ENCODE measurements around the gene ENDOV.

Gene ENDOV

DNA sequence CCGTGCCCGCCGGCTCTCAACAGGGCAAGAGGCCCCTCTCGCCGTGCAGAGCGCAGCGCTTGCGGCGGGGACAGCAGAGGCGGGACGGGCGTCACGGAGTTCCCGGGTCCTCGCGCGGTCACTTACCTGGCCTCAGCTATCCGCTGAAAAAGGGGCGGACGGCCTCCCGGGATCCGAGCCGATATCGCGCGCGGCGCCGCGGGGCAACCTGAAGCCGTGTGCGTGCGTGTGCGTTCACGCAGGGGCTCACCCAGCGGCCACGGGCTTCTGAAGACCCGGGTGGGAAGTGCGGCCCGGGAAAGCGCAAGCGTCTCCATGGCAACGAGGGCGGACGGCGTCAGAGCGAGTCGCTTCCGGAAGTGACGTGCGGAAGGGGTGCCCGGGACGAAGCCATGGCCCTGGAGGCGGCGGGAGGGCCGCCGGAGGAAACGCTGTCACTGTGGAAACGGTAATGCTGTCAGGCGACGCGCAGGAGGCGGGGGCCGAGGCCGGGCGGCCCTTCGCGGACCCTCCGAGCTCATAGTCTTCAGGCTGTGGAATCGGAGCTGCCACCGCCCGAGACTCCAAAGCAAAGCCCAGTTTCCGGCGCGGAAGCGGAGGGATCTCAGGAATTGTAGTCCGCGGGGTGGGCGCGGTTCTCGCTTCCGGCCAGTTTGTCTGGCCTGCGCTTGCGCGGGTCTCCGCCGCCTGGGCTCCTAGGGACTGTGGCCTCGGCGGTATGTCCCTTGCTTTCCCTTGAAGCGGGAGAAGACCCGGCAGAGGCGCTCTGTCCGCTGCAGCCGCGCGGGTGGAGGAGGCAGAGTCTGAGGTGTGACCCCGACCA lies at the start of gene ENDOV:
ENDOV (plus strand) TSS at position 365 of the 823 bp plus-strand sequence; CDS start at position 393, 28 bp downstream.
- peak; percentile 68 for DNase-seq (ENCODE audit: low read depth, low spot score)

DNA sequence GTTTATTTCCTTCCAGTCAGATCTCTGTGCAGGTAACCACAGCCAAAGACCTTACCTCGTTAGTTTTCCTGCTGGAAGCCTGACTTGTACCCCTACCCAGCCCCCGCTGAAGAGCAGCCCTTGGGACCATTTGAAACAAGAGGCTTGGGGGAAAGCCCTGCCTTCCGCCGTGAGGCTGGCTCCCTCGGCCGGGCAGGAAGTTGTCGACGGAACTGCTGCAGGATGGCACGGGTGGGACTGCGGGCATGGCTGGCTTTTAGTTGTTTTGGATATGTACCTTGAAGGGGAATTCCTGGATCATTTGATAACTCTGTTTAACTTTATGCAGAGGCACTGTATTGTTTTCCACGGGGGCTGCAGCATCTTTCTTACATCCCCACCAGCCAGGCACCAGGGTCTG lies 49.0 kb upstream of the ENDOV start:
- DNase-seq (ENCODE audit: low read depth, low spot score): no peak

DNA sequence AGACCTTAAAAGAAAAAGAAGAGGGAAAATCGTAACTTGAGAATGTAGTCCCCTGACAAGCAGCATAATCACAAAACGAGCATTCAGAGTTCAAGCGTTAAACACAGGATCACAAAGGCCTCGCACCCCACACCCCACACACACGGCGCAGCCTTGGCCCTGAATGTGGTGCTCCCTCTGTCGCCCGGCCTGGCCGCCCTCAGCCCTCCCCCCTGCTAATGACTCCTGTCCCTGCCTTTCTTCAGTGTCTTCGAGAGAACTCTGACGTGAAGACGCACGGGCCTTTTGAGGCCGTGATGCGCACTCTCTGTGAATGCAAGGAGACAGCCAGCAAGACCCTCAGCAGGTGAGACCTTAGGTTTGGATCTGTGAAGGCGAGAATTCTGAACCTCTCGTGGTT lies 47.5 kb upstream of the ENDOV start:
- DNase-seq (ENCODE audit: low read depth, low spot score): no peak

DNA sequence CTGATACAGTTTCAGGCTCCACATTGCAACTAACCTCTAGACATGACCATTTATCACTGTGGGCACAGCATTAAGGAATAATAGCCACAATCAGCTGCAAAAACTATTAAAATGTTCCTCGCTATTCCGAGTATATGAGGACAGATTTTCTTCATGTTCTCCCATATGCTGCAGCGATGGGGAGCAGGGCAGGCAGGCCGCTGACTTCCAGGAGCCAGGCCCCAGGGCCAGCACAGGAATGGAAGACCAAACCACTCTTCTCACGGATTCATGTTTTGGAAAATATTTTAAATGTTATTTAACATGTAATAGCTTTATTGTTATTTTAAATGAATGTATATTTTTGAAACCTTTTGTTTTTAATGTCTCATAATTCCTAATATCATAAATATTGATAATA lies 43.8 kb upstream of the ENDOV start:
- DNase-seq (ENCODE audit: low read depth, low spot score): no peak

DNA sequence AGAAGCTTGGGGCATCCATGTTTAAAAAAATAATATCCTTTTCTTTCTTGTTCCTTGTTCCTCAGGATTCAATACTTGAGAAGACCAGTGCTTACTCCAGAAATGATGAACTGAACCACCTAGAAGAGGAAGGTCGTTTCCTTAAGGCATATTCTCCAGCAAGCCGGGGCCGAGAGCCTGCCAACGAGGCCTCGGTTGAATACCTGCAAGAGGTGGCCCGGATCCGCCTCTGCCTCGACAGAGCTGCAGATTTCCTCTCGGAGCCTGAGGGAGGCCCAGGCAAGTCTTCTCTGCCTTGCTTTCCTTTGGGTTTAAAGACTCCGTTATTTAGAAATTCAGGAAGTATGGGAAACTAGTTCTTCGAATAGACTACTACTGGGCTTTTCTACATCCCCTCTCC lies 42.5 kb upstream of the ENDOV start:
- DNase-seq (ENCODE audit: low read depth, low spot score): no peak

DNA sequence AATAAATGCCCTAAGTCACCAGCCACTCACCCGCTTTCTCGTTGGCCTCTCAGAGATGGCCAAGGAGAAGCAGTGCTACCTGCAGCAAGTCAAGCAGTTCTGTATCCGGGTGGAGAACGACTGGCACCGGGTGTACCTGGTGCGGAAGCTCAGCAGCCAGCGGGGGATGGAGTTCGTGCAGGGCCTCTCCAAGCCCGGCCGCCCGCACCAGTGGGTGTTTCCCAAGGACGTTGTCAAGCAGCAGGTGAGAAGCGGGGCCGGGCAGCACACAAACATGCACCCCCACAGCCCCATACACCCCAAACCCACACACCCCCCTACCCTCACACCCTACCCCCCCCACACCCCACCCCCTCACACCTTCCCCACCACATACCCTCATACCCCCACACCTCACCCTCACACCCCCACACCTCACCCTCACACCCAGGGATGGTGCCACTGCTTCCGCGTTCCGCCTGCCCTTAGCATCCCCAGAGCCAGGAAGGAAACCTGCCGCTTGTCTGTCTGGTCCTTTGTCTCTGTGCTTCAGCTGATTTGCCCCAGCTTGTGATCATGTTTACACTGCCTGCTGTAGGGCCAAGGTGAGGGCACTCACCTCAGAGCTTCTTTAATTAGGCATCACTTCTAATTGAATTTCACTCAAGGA lies 41.9 kb upstream of the ENDOV start:
- no peak for DNase-seq (ENCODE audit: low read depth, low spot score)

DNA sequence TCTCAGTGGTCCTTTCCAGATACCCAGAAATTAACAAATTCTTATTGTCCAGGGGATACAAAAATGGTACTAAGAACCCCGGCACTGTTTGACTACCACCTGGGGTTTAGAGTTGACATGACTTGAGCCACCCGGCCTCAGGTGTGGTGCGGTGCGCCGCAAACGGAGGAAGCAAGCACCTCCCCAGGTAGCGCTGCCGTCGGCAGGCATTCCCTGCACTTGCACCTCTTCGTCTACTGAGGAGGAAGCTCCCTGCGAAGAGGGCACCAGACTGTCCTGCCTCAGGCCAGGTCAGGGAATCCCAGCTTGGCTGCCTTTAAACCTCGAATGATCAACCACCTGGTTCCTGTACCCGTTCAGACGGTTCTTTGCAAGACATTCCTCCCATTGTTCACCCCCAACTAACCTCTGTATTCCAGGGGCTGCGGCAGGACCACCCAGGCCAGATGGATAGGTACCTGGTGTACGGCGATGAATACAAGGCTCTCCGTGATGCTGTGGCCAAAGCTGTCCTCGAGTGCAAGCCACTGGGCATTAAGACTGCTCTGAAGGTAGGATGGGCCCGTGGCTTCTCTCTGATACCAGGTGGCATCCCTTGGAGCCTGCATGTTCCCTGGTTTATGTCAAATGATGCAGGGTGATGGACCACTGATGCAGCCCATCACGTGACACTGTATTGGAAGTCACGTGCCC lies 40.8 kb upstream of the ENDOV start:
- DNase-seq (ENCODE audit: low read depth, low spot score): no peak

DNA sequence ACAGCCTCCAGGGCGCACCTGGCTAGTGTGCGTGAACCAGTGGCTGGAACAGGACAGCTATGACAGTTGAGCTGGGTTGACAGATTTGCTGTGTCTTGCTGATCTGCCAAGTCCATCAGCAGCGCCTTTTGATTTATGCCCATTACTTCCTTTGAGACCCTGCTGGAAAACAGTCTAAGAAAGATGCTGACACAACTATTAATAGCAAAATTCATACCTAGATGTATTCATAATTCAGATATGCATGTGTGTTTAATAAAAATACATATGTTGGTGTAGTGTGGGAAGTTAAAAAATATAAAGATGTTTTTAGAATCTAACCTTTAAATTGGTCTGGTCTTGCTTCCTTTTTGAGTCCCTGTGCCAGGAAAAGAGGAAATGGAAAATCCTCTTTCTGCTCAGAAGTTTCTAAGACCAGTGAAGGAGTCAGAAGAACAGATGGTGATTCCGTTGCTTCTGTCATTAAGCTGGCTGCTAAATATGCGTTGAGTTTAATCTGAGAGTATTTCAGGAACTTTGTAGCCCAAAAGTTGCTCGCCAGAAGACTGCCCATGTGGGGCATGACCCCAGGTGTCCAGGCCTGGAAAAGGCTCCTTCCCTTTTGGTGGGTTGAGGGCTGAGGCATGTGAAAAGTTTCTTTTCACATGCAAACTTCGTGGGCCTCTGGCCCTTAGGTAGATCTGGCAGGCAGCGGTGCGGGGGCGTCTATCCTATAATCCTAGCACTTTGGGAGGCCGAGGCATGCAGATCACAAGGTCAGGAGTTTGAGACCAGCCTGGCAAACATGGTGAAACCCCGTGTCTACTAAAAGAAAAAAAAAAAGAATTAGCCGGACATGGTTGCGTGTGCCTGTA lies 40.0 kb upstream of the ENDOV start:
- no peak for DNase-seq (ENCODE audit: low read depth, low spot score)

DNA sequence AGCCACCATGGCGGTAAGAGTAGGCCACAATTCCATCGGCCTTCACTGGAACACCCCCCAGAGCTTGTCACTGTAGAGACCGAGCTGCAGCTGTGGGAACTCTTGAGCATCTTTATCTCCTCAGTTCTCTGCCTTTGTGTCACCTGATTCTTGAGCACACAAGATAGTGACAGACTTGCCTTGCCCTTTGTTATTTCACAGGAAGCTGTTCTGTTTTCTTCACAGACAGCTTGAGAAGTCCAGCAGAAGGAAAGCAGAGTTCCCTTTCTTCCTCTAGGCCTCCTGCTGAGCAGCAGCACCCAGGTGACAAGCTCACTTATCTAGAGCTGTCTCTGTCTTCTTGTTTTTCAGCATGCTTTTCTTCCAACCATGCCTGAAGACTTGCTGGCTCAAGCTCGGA lies 38.4 kb upstream of the ENDOV start:
- DNase-seq (ENCODE audit: low read depth, low spot score): no peak

DNA sequence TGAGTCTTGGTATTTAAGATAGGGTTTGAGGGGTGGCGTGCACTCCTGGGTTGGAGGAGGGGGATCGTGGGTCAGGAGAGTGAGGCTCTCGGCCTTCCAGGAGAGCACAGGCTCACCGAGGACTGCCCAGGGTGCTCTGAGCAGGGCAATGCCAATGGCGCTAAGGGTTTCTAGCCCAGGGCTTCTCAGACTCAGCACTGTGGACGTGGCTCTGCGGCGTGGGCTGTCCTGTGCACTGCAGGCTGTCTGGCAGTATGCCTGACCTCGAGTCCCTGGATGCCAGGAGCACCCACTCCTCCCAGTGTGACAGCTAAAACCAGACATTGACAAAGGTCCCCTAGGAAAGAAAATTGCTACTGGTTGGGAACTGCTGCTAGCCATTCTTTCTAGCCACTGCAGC lies 37.2 kb upstream of the ENDOV start:
- DNase-seq (ENCODE audit: low read depth, low spot score): no peak

DNA sequence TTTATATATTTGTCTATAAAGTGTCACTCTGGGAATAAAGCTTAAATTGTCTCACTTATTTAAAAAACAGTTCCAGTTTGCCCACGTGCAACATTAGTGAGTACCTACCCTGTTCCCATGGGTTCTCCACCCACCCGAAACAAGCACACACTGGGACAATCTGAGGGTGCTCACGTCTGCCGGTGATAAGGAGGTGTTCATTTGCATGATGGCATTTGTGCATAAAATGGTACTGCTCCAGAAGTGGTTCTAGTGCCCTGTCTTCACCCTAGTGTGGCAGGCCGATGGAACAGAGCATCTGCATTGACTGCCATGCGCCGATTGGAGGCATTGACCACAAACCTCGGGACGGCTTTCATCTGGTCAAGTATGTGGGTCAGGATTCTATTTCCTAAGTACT lies 35.6 kb upstream of the ENDOV start:
- DNase-seq (ENCODE audit: low read depth, low spot score): no peak

DNA sequence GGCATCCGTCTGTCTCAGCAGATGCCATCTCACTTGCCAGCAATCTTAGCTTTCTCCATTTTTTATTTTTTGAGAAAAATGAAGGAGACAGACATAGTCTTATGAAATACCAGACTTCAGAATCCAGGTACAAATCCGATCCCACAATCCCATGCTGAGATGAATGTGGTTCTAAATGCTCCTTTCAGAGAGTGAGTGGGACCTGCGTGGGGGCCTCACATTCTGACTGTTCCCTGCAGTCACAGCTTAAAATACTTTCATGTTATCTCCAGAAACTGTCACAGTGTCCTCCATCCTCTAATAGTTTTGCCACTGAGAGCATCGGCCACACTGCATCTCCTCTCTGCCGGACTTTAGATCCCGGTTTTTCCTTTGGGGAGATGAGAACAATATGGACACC lies 34.9 kb upstream of the ENDOV start:
- no peak for DNase-seq (ENCODE audit: low read depth, low spot score)

DNA sequence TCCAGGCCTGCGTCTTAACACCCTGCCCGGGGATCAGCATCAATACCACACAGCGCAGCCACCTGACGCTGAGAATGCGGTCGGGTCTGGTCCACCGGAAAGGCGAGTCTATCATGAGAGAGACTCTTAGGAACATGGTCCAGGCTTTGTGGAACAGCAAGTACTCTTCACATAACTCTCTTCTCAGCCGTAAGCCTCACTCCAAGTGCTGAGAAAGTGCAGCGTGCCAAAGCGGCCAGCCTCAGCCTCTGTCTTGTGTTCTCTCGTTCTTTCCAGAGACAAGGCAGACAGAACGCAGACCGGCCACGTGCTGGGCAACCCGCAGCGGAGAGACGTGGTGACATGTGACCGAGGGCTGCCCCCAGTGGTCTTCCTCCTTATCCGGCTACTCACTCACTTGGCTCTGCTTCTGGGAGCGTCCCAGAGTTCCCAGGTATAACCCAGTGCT lies 34.4 kb upstream of the ENDOV start:
- no peak for DNase-seq (ENCODE audit: low read depth, low spot score)

DNA sequence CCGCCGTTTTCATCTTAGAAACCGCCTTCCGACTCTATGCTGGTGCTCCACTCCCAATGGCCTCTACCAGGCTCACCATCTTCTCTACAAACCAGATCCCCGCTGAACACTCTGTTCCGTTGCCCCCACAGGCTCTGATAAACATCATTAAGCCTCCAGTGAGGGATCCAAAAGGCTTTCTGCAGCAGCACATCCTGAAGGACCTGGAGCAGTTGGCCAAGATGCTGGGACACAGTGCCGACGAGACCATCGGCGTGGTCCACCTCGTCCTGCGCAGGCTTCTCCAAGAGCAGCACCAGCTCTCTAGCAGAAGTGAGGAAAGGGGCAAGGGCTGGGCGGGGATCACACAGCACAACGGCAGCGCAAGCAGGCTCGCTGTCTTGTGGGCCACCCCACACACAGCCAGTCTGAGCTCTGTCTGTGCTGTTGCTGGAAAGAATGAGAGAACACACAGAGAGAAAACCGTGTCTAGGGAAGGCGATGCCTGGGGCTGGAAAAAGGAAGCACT lies 33.5 kb upstream of the ENDOV start:
- no peak for DNase-seq (ENCODE audit: low read depth, low spot score)

DNA sequence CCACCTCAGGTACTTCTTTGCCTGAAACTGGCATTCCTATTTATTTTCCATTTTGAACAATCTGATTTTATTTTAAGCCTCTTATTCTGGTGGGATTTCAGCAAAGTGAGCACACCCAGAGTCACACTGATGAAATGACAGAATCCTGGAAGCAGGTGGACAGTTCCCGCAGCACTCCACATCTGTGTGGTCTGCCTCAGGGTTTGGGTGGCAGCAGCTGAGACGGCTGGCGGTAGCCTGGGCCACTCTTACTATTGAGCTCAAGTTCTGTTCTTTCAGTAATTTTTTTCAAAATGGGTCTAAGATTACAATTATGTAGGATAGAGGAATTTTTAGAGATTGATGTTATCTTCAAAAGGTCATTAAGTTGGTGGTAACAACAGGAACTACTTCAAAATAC lies 32.5 kb upstream of the ENDOV start:
- no peak for DNase-seq (ENCODE audit: low read depth, low spot score)

DNA sequence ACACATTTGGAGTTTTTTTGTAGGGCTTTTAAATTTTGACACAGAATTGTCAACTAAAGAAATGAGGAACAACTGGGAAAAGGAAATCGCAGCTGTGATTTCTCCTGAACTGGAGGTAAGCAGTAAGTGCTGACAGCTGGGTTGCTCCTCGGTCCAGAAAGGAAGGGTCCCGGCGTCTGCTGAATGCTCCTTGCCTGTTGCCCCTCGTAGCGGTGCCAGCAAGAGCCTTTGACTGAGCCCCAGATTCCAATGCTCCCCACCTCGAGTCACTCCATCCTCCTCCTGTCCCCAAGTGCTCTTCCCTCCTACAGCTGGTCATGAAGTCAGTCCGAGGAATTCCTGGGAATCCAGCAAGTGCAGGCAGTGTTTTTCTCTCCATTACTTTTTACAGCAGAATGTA lies 32.0 kb upstream of the ENDOV start:
- no peak for DNase-seq (ENCODE audit: low read depth, low spot score)

DNA sequence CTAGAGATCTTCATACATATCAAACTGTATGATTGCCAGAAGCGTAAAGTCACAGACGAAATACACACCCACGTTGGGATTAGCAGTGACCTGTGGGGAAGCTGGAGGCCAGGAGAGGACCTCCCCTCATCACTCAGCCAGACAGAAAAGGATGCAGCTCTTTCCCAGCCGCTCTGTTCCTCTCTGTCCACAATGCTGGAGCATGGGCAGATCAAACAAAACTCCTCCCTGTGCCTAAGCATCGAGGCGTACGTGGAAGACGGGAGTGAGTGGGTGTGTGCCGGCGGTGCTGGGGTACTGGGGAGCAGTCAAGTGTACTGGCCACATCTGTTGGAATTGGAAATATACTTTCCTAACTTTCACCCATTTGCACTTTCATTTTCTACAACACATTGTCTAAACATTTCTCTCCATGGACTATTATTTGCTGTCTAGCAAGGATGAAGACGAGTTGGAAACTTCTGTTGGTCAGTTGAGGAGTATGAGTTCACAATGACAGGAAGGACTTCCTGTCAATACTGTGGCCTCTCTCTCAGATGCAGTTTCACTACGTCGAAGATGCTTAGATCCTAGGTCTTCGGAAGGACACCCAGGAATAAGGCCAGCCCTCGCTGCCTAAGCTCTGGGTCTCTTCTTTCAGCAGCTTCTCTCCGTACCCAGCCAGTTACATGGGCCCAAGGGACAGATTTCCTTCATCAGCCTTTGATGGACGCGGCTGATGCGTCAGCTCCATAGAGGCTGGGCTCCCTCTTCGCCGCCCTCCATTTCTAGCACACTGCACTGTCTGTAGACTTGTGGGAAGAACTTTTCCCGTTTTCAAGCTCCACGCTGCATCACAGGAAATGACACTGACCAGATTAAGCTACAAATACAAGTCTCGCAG lies 30.6 kb upstream of the ENDOV start:
- no peak for DNase-seq (ENCODE audit: low read depth, low spot score)

DNA sequence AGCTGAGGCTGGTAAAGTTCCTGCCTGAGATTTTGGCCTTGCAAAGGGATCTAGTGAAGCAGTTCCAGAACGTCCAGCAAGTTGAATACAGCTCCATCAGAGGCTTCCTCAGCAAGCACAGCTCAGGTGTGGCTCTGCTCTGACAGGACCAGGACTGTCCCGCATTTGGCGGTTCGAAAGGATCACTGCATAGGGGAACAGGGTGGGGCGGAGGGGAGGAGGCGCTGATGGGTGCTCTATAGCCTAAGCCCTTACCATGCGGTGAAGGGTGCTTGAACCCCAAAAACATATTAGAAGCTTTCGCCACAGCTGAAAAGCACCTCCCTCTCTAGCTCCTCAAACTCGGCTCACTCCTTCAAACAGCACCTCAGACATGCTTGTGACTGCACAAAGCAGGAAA lies 29.9 kb upstream of the ENDOV start:
- no peak for DNase-seq (ENCODE audit: low read depth, low spot score)

DNA sequence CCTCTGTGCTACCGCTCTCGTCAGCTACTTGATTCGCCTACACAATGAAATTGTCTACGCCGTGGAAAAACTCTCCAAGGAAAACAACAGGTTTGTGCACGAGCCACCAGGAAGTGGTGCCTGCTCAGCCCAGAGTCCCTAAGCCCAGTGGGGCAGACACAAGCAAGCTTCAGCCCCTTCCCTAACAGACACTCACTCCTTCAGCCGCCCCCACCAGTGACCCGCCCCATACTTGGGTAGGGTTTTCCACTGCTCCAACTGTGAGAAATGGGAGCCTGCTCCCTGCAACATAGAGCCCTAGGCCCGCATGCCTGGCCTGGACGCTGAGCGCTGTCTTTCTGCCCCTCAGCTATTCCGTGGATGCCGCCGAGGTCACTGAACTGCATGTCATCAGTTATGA lies 28.6 kb upstream of the ENDOV start:
- no peak for DNase-seq (ENCODE audit: low read depth, low spot score)

DNA sequence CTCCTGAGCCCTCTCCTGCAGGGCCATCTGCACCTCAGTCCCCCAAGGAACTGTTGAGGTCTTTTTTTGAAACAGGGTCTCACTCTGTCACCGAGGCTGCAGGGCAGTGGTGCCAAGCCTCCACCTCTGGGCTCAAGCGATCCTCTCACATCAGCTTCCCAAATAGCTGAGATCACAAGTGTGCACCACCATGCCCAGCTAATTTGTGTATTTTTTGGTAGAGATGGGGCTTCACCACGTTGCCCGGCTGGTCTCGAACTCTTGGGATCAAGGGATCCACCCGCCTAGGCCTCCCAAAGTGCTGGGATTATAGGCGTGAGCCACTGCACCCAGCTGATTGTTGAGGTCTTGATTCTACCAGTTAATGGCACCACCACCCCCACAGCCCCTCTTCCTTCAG lies 27.9 kb upstream of the ENDOV start:
- no peak for DNase-seq (ENCODE audit: low read depth, low spot score)

DNA sequence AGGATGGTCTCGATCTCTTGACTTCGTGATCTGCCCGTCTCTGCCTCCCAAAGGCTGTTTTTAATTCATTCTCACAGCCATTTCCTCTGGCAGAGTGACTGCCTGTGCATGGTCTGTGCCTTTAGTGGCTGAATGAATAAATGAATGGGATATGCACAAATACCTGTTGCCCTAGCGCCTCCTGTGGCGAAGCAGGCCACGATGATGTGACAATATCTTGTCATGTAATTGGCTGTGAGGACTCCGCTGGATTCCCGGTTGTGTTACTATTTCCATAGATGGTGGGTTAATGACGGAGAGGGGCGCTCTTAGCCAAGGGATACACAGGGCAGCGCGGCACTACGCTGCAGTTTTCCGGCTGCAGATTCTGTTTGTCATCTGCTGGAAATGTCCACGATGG lies 26.8 kb upstream of the ENDOV start:
- DNase-seq (ENCODE audit: low read depth, low spot score): no peak
